ENCODE measurements around the gene PLD2.
A peak's percentile ranks its signal among the peaks of the same experiment; 100 is the strongest.
"Not testable (repeated sequence)": the region's sequence is repeated elsewhere in the genome, so short reads cannot be mapped to it uniquely, and the experiment has no call there.

Gene PLD2

GRCh38 chr17:4795168-4795567, 11.8 kb upstream of the PLD2 start:
- no peak for DNase-seq

GRCh38 chr17:4796552-4796920, 10.4 kb upstream of the PLD2 start:
- DNase-seq: no peak

- DNase-seq: no peak
These were observed 6.3 kb upstream of the PLD2 start for GRCh38 chr17:4800462-4801196.

GRCh38 chr17:4802228-4802627, 4.7 kb upstream of the PLD2 start, which contains the start of gene C17orf114:
TSS of gene C17orf114 (minus strand) at chr17:4802328.
- no peak for DNase-seq

- DNase-seq: no peak
These were observed 536 bp upstream of the PLD2 start for GRCh38 chr17:4806456-4806776.

- DNase-seq: no peak
These were observed 839 bp downstream of the PLD2 start for GRCh38 chr17:4807605-4808377.

GRCh38 chr17:4808378-4808767, 1.4 kb downstream of the PLD2 start:
- no peak for DNase-seq

- DNase-seq: no peak
These were observed 3.8 kb downstream of the PLD2 start for GRCh38 chr17:4810696-4811290.

- DNase-seq: no peak
These were observed 4.5 kb downstream of the PLD2 start for GRCh38 chr17:4811471-4811870.

- no peak for DNase-seq
These were observed 5.7 kb downstream of the PLD2 start for GRCh38 chr17:4812690-4813089.

GRCh38 chr17:4815043-4815675, 8.2 kb downstream of the PLD2 start:
- no peak for DNase-seq

- DNase-seq: no peak
These were observed 9.9 kb downstream of the PLD2 start for GRCh38 chr17:4816826-4817225.

GRCh38 chr17:4818276-4818675, 11.3 kb downstream of the PLD2 start:
- DNase-seq: no peak

GRCh38 chr17:4822835-4823234, 15.9 kb downstream of the PLD2 start:
- no peak for DNase-seq

- DNase-seq: no peak
These were observed 16.6 kb downstream of the PLD2 start for GRCh38 chr17:4823373-4824089.

GRCh38 chr17:4827399-4827798, 20.4 kb downstream of the PLD2 start:
- no peak for DNase-seq

GRCh38 chr17:4832829-4833177, 25.9 kb downstream of the PLD2 start:
- DNase-seq: not testable (repeated sequence)

GRCh38 chr17:4833178-4833940, 26.4 kb downstream of the PLD2 start, which contains the start of gene MINK1:
TSS of gene MINK1 (plus strand) at chr17:4833340. CDS start at chr17:4833584, 244 bp downstream.
- DNase-seq: peak; percentile 25

GRCh38 chr17:4833941-4834680, 27.2 kb downstream of the PLD2 start:
- DNase-seq: no peak

GRCh38 chr17:4834681-4835020, 27.7 kb downstream of the PLD2 start:
- DNase-seq: no peak

GRCh38 chr17:4836221-4836620, 29.3 kb downstream of the PLD2 start:
- DNase-seq: no peak
